Endothelial cell of umbilical vein (primary cell): Measurements from ENCODE around the gene ZNFX1. TPM values are rescaled to one million over a fixed set of nuclear protein-coding genes. Genes with fewer than 3 reads are reported as not detected.

ENCODE experiments used
- BruUV-seq: library from RNA; stranded (reverse); fragments of 400-500 nt; replicated peaks from 2 replicates; lab custom pipeline; 2021; lab: Mats Ljungman, UMichigan
- CTCF ChIA-PET: fragments of 300-600, 350-600 bp; sonication (Branson Sonifier 250); formaldehyde crosslinking; loops from one replicate; lab custom pipeline; 2021; ENCODE audit warnings: antibody characterized with exemption, inconsistent platforms; lab: Charles Lee
- POLR2A ChIA-PET: fragments of 300-600, 350-600 bp; sonication (Branson Sonifier 250); formaldehyde crosslinking; loops from one replicate; lab custom pipeline; 2021; ENCODE audit warnings: antibody characterized with exemption, inconsistent platforms; lab: Charles Lee
- DNase-seq: peaks from one replicate; pipeline ENCODE4 v3.0.0-alpha.2; 2011; ENCODE audit warnings: low read depth, low spot score
- FAIRE-seq: peaks from 2 replicates; lab custom pipeline; 2011; peaks lifted over from hg19 to GRCh38; lab: Jason Lieb, UNC
- H2AFZ ChIP-seq: 2 replicates; pipeline ENCODE4 v1.6.0; 2012; ENCODE audit warnings: low read depth, low read length, control low read depth, inconsistent platforms
- H3K27ac ChIP-seq: 2 replicates; pipeline ENCODE4 v1.5.1; 2011; ENCODE audit warnings: low read depth, mild to moderate bottlenecking, control low read depth, low read length, moderate library complexity; ENCODE audit not compliant: insufficient read depth
- H3K27me3 ChIP-seq, 2 experiments: 2 replicates each; pipeline versions ENCODE4 v1.6.0 to v1.6.1; 2011; ENCODE audit warnings: low read length in 2 of 2, mixed read lengths in 1 of 2; ENCODE audit not compliant: control insufficient read depth in 2 of 2, insufficient read depth in 2 of 2
- H3K36me3 ChIP-seq, 2 experiments: 2 replicates in 1 of 2; 3 replicates in 1 of 2; pipeline ENCODE4 v1.5.1; 2011; ENCODE audit warnings: low read length in 2 of 2, mild to moderate bottlenecking in 1 of 2, moderate library complexity in 1 of 2; ENCODE audit not compliant: control insufficient read depth in 2 of 2, insufficient read depth in 2 of 2; ENCODE audit errors: extremely low read depth in 1 of 2
- H3K4me1 ChIP-seq: 3 replicates; pipeline ENCODE4 v1.5.1; 2011; ENCODE audit warnings: mild to moderate bottlenecking, low read length; ENCODE audit not compliant: control insufficient read depth, insufficient read depth; ENCODE audit errors: extremely low read depth
- H3K4me2 ChIP-seq: 2 replicates; pipeline ENCODE4 v1.6.1; 2011; ENCODE audit warnings: low read length, control low read depth, mixed read lengths; ENCODE audit not compliant: insufficient read depth
- H3K4me3 ChIP-seq, 3 experiments: fragments of 200-600 bp in 1 of 3; sonication (generic), shearing (Covaris generic) in 1 of 3; replicated peaks in 1 of 3; 2 replicates each; pipeline ENCODE4 v1.5.1; 2011 to 2016; ENCODE audit warnings: control low read depth in 3 of 3, low read length in 3 of 3, mild to moderate bottlenecking in 2 of 3, inconsistent platforms in 1 of 3, low read depth in 1 of 3, moderate library complexity in 1 of 3; ENCODE audit not compliant: insufficient read depth in 1 of 3
- H3K79me2 ChIP-seq: 2 replicates; pipeline ENCODE4 v1.6.0; 2012; ENCODE audit warnings: low read length, inconsistent platforms; ENCODE audit not compliant: control insufficient read depth, insufficient read depth
- H3K9ac ChIP-seq: replicated peaks from 2 replicates; pipeline ENCODE3; 2011; ENCODE audit warnings: low read length, control low read depth; ENCODE audit not compliant: insufficient read depth; ENCODE audit errors: extremely low read depth
- H3K9me1 ChIP-seq: replicated peaks from 3 replicates; pipeline ENCODE4 v1.6.0; 2011; ENCODE audit warnings: mild to moderate bottlenecking, low read length; ENCODE audit not compliant: control insufficient read depth, insufficient read depth; ENCODE audit errors: extremely low read depth
- H3K9me3 ChIP-seq: replicated peaks from 2 replicates; pipeline ENCODE4 v1.5.1; 2012; ENCODE audit warnings: low read length, inconsistent platforms; ENCODE audit not compliant: control insufficient read depth, insufficient read depth
- H4K20me1 ChIP-seq: replicated peaks from 2 replicates; pipeline ENCODE3; 2011; ENCODE audit warnings: mild to moderate bottlenecking, low read length; ENCODE audit not compliant: control insufficient read depth, insufficient read depth; ENCODE audit errors: extremely low read depth
- CTCF ChIP-seq, 2 donors: IDR thresholded peaks; 1 replicate in 1 of 2; 2 replicates in 1 of 2; pipeline ENCODE4 v1.5.1; 2011; ENCODE audit warnings: low read length in 2 of 2, mild to moderate bottlenecking in 2 of 2, moderate library complexity in 2 of 2, control low read depth in 1 of 2, inconsistent platforms in 1 of 2, low read depth in 1 of 2; ENCODE audit not compliant: insufficient read depth in 1 of 2; ENCODE audit errors: extremely low read depth in 1 of 2
- EZH2 ChIP-seq: IDR thresholded peaks from 2 replicates; pipeline ENCODE4 v1.6.1; 2012; ENCODE audit warnings: borderline replicate concordance, low read depth, mild to moderate bottlenecking, moderate library complexity, low read length, inconsistent platforms; ENCODE audit not compliant: severe bottlenecking
- FOS ChIP-seq: IDR thresholded peaks from 2 replicates; pipeline ENCODE4 v1.6.1; 2011; ENCODE audit warnings: mild to moderate bottlenecking, low read length, moderate library complexity, borderline replicate concordance; ENCODE audit not compliant: insufficient read depth
- GATA2 ChIP-seq: IDR thresholded peaks from 2 replicates; pipeline ENCODE4 v1.7.0; 2011; ENCODE audit warnings: low read depth, mild to moderate bottlenecking, moderate library complexity, mixed read lengths, low read length; ENCODE audit not compliant: insufficient read length, insufficient read depth
- JUN ChIP-seq: IDR thresholded peaks from 2 replicates; pipeline ENCODE4 v1.6.1; 2011; ENCODE audit warnings: borderline replicate concordance, low read depth; ENCODE audit not compliant: insufficient read length, insufficient read depth
- MAX ChIP-seq: IDR thresholded peaks from 2 replicates; pipeline ENCODE4 v1.6.1; 2011; ENCODE audit not compliant: insufficient read depth, insufficient read length
- MYC ChIP-seq: IDR thresholded peaks from one replicate; pipeline ENCODE4 v1.6.1; 2011; ENCODE audit warnings: mild to moderate bottlenecking, low read depth, low read length
- POLR2A ChIP-seq: IDR thresholded peaks from 2 replicates; pipeline ENCODE4 v1.6.1; 2012; ENCODE audit warnings: low read depth, mild to moderate bottlenecking, control low read depth, low read length
- POLR2AphosphoS5 ChIP-seq: IDR thresholded peaks from 2 replicates; pipeline ENCODE4 v1.6.1; 2012; ENCODE audit warnings: low read depth, mild to moderate bottlenecking, control low read depth, low read length, moderate library complexity; ENCODE audit not compliant: insufficient read depth
- dilution Hi-C: fragments of 300-500 bp; cut with MboI; formaldehyde crosslinking; loops from one replicate; pipeline ENCODE4 v1.15.0; 2019; ENCODE audit warnings: low sequenced_read_pairs; ENCODE audit not compliant: extremely low pct_ligation_motif_present
- intact Hi-C: fragments of 100-400 bp; cut with micrococcal nuclease; formaldehyde crosslinking; loops from one replicate; pipeline ENCODE4 v1.10.0; 2022
- polyA plus RNA-seq, 4 experiments: library from polyadenylated mRNA; depleted of rRNA in 3 of 4; stranded (reverse) in 3 of 4; unstranded in 1 of 4; fragments of >200 nt; gene quantifications; 2 replicates each; pipeline versions ENCODE4 v1.2.1 to v1.2.3, GENCODE V29; 2011 to 2012; ENCODE audit warnings: missing spikeins in 1 of 4
- total RNA-seq: library from RNA; stranded (reverse); gene quantifications from 2 replicates; pipeline ENCODE4 v1.2.3, GENCODE V29; 2021

Gene ZNFX1
- total and polyA plus RNA-seq, 2 donors (not counting 3 experiments of a cell fraction or from before 2014, with no cell fraction given) = 8.3 to 27.9 TPM

- Histone ChIP-seq H3K36me3 (peaks cover 78 to 84% of the 10 kb centered on the region in 2 experiments), H3K9me3 (no peaks in the 10 kb centered on the region), H2AFZ (no peak overlapping the region), H4K20me1 (peaks cover 36% of the 10 kb centered on the region), H3K4me2 (peak overlapping the region; percentile 60), H3K9me1 (no peaks in the 10 kb centered on the region), H3K9ac (no peak overlapping the region), H3K27ac (no peak overlapping the region), H3K27me3 (no peaks in the 10 kb centered on the region), H3K4me1 (peaks cover 69% of the 10 kb centered on the region), H3K79me2 (peaks cover 77% of the 10 kb centered on the region), H3K4me3 (peak overlapping the region in 1 of 3 experiments; percentile 23)
- intact Hi-C loops (no loop called here), dilution Hi-C loops (no loop called here)
- TF ChIP-seq CTCF (IDR thresholded peaks at IDR 0.05; ENCODE audit: extremely low read depth in 1 of 2, insufficient read depth in 1 of 2, low read depth in 1 of 2, low read length in 2 of 2) (no peak), GATA2 (no peak), POLR2AphosphoS5 (no peak), MYC (no peak), FOS (no peak), POLR2A (no peak), JUN (no peak), MAX (no peak), EZH2 (no peak)
- no peak for FAIRE-seq
- CTCF ChIA-PET = interaction anchor here (1.1 kb wide), 1 partner anchor 35 kb away, joined by 3 read pairs; no protein-coding TSS in a partner anchor
- DNase-seq = no peak
- no TSS peak for BruUV-seq
- POLR2A ChIA-PET = no interaction called here
Measured at GRCh38 chr20:49285233-49285668, 7.4 kb upstream of the ZNFX1 start.
